Ishikawa (cell line): ENCODE measurements around the gene C3orf52.
A peak's percentile ranks its signal among the peaks of the same experiment; 100 is the strongest.

ENCODE experiments used
- CEBPB ChIP-seq: IDR thresholded peaks from 2 replicates; pipeline ENCODE4 v1.6.1; 2012
- CREB1 ChIP-seq: IDR thresholded peaks from 2 replicates; pipeline ENCODE4 v1.6.1; 2012; ENCODE audit warnings: low read depth
- EGR1 ChIP-seq: IDR thresholded peaks from 2 replicates; pipeline ENCODE4 v1.6.1; 2012
- EP300 ChIP-seq: IDR thresholded peaks from 2 replicates; pipeline ENCODE4 v1.6.1; 2012; ENCODE audit warnings: borderline replicate concordance
- FOXM1 ChIP-seq: IDR thresholded peaks from 2 replicates; pipeline ENCODE4 v1.6.1; 2012; ENCODE audit warnings: low read depth, borderline replicate concordance
- NFIC ChIP-seq: IDR thresholded peaks from 2 replicates; pipeline ENCODE4 v1.6.1; 2012
- RAD21 ChIP-seq: IDR thresholded peaks from 2 replicates; pipeline ENCODE4 v1.6.1; 2012; ENCODE audit warnings: low read depth
- TAF1 ChIP-seq: IDR thresholded peaks from 2 replicates; pipeline ENCODE4 v1.6.1; 2012; ENCODE audit warnings: low read depth, mild to moderate bottlenecking
- TCF12 ChIP-seq: IDR thresholded peaks from 2 replicates; pipeline ENCODE4 v1.6.1; 2012; ENCODE audit warnings: low read depth
- TEAD4 ChIP-seq: IDR thresholded peaks from 2 replicates; pipeline ENCODE4 v1.6.1; 2012
- YY1 ChIP-seq: IDR thresholded peaks from 2 replicates; pipeline ENCODE4 v1.6.1; 2012; ENCODE audit warnings: low read depth
- ZBTB7A ChIP-seq: IDR thresholded peaks from 2 replicates; pipeline ENCODE4 v1.6.1; 2012; ENCODE audit warnings: low read depth
- TF ChIP-seq, protein P1 (sequence below): IDR thresholded peaks from 2 replicates; pipeline ENCODE4 v1.6.1; 2012
- TF ChIP-seq, protein P2 (sequence below): IDR thresholded peaks from 2 replicates; pipeline ENCODE4 v1.6.1; 2012
- TF ChIP-seq, protein P3 (sequence below): IDR thresholded peaks from 2 replicates; pipeline ENCODE4 v1.6.1; 2012; ENCODE audit warnings: low read depth, mild to moderate bottlenecking

The C3orf52 gene

DNA sequence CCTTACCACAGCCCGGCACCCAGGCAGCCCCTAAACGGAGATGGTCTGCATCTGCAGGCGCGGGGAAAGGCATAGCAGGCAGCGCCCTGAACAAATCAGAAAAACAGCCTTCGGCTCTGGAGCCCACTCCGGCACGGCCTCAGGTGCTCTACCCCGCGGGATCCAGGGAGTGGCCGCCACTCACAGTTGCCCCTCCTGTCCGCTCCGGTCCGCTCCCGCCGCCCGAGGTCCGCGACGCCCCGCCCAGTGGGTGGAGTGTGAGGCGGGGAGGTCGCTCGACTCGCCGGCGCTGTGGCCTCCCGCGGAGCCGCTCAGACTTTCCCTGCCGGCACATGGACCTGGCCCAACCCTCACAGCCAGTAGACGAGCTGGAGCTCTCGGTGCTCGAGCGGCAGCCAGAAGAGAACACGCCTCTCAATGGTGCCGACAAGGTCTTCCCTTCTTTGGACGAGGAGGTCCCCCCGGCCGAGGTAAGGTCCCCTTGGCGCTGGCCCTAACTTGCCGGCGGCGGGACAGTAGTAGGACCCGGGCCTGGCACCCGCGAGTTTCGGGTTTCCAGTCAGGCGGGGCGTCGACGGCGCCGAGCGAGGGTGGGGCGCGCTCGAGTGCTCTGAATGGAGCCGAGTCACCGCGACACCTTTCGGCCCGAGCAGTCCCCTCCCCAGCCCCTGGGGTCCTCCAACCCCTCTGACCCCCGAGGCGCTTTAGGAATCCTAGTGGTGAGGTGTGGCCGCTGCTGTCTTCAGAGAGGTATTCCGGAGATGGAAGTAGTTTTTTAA lies at the start of gene C3orf52:
C3orf52 (plus strand) TSS at position 314 of the 779 bp plus-strand sequence; CDS start at position 333, 19 bp downstream.
- TF ChIP-seq CEBPB, result no peak
- 0 out of 2 replicates have a peak, but pooled peaks have one; percentile 40 for TF ChIP-seq EP300
- TF ChIP-seq CREB1, result 0 out of 2 replicates have a peak, but pooled peaks have one; percentile 28
- no peak for TF ChIP-seq TEAD4
- TF ChIP-seq ZBTB7A, result peak; percentile 67; the same call in 1 of the 2 replicates
- peak; percentile 54; the same call in 1 of the 2 replicates for TF ChIP-seq TCF12
- TF ChIP-seq RAD21, result no peak
- peak; percentile 37 for TF ChIP-seq NFIC
- TF ChIP-seq, protein P1, sequence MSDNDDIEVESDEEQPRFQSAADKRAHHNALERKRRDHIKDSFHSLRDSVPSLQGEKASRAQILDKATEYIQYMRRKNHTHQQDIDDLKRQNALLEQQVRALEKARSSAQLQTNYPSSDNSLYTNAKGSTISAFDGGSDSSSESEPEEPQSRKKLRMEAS, result peak; percentile 95
- TF ChIP-seq, protein P2, sequence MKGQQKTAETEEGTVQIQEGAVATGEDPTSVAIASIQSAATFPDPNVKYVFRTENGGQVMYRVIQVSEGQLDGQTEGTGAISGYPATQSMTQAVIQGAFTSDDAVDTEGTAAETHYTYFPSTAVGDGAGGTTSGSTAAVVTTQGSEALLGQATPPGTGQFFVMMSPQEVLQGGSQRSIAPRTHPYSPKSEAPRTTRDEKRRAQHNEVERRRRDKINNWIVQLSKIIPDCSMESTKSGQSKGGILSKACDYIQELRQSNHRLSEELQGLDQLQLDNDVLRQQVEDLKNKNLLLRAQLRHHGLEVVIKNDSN, result no peak
- TF ChIP-seq, protein P3, sequence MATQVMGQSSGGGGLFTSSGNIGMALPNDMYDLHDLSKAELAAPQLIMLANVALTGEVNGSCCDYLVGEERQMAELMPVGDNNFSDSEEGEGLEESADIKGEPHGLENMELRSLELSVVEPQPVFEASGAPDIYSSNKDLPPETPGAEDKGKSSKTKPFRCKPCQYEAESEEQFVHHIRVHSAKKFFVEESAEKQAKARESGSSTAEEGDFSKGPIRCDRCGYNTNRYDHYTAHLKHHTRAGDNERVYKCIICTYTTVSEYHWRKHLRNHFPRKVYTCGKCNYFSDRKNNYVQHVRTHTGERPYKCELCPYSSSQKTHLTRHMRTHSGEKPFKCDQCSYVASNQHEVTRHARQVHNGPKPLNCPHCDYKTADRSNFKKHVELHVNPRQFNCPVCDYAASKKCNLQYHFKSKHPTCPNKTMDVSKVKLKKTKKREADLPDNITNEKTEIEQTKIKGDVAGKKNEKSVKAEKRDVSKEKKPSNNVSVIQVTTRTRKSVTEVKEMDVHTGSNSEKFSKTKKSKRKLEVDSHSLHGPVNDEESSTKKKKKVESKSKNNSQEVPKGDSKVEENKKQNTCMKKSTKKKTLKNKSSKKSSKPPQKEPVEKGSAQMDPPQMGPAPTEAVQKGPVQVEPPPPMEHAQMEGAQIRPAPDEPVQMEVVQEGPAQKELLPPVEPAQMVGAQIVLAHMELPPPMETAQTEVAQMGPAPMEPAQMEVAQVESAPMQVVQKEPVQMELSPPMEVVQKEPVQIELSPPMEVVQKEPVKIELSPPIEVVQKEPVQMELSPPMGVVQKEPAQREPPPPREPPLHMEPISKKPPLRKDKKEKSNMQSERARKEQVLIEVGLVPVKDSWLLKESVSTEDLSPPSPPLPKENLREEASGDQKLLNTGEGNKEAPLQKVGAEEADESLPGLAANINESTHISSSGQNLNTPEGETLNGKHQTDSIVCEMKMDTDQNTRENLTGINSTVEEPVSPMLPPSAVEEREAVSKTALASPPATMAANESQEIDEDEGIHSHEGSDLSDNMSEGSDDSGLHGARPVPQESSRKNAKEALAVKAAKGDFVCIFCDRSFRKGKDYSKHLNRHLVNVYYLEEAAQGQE, result no peak
- TF ChIP-seq EGR1, result no peak
- no peak for TF ChIP-seq FOXM1
- peak; percentile 74; the same call in 1 of the 2 replicates for TF ChIP-seq TAF1
- TF ChIP-seq YY1, result no peak

DNA sequence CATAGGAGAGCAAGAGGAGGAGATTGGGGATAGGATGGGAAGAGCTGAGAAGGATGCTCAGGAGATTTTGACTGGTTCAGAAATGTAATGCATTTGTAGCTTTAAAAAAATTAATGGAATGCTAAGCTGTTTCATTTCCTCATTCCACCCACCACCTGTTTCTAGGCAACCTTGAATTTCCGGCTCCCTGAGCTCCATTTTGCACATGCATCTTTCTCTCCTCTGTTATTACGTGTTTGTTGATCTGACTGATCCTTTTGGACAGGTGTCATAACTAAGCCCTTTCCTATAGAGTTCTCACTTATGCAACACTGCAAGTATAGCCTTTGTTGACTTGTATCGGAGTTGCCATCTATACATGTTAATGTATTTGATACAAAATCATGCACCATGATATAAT lies 47.3 kb upstream of the C3orf52 start:
- TF ChIP-seq TEAD4 (peak; percentile 79), ZBTB7A (no peak)

DNA sequence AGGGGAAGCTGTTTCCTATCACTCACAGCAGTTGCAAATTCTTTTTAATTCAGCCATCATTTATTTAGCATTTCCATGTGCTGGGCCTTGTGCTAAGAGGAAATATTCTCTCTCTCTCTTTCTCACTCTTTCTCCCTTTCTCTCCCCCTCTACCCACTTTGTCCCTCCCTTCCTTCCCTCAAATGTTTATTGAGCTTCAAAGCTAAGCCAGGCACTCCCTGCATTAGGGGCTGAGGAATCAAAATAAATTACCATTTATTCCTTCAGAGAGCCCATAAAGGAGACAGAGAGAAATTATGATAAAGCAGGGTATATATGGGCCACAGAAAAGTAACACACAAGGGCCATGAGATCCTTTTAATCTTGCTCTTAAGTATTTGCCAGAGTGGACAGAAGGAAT lies 44.9 kb upstream of the C3orf52 start:
- TF ChIP-seq TEAD4 (no peak), YY1 (no peak), CREB1 (no peak), NFIC (no peak), EGR1 (no peak), TCF12 (no peak), CEBPB (no peak)
- TF ChIP-seq, protein P2, result no peak
- TF ChIP-seq, protein P3, result no peak

DNA sequence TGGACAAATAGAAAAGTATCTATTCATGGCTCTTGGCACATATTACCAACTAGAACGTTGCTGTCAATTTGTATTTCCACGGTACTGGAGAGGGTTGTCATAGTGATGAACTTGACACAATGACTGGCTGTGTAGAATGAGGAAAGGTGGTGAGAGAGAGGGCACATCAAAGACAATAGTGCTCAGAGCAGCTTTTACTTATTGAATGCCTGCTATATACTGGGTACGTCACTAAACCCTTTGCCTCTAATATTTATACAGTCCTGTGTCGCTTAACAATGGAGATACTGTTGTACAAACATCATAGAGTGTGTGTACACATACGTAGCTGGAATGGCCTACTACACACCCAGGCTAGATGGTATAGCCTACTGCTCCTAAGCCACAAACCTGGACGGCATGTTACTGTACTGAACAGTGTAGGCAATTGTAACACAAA lies 43.3 kb upstream of the C3orf52 start:
- TF ChIP-seq CEBPB (no peak), ZBTB7A (no peak), FOXM1 (no peak), EP300 (no peak), RAD21 (no peak), YY1 (no peak), EGR1 (no peak), TEAD4 (no peak), TCF12 (no peak)
- TF ChIP-seq, protein P3, result no peak
- TF ChIP-seq, protein P2, result no peak
